HG03097 (cell line): Measurements from ENCODE around the gene NDC1.

ENCODE experiments used
- ATAC-seq: cut with Tn5 transposase; IDR thresholded peaks from one replicate; pipeline ENCODE4 v1.9.1; 2021; ENCODE audit not compliant: unreplicated experiment, low FRiP score

Gene NDC1

DNA sequence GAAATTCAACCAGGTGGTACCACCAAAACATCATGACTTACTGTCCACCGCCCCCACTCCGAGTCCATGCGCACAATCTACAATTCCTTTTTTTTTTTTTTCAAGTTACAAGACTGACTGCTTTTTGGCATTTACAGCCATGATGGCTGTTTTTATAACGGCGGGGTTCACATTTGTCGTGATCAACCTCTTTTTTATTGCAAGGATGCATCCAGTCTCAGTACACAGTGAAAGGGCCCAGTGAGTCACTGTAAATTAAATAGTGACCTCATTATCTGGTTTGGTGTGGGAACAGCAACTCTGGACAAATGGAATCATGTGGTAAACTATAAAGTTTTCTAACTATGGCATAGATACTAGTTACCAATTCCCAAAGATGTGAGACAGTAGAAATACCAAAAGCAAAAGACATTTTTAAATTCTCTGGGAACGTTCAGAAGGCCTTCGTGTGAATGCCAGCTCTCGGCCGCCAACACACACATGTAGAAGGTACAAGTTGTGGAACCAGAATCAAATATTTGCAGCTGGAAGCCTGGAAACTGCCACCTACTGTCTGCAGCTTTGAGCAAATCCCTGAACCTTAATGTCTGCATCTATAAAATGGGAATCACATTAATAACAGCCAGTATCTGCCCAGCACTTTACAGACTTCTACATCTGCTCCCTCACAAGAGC is 104.0 kb downstream of the NDC1 start:
- no peak for ATAC-seq

- ATAC-seq, result no peak
Measured at GRCh38 chr1:53733447-53733931, 104.6 kb downstream of the NDC1 start.

GRCh38 chr1:53732912-53733317 is 105.2 kb downstream of the NDC1 start:
- ATAC-seq, result no peak

DNA sequence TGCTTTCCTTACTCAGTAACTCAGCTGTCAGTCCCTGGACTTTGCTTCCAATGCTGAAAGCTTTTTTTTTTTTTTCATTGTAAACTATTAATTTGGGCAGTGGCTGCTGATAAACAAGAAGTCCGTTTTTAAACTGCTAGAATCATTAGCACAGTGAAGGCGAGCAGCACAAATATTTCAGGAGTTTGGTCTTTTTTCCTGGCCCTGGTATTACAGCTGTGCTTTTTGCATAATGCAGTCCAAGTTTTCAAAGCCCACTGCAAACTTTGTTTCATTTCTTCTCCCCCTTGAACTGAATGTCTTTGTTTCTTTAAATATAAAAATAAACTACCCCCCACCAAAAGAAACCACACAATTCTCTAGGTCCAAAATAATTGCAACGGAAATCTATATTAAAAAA is 105.7 kb downstream of the NDC1 start:
- no peak for ATAC-seq

DNA sequence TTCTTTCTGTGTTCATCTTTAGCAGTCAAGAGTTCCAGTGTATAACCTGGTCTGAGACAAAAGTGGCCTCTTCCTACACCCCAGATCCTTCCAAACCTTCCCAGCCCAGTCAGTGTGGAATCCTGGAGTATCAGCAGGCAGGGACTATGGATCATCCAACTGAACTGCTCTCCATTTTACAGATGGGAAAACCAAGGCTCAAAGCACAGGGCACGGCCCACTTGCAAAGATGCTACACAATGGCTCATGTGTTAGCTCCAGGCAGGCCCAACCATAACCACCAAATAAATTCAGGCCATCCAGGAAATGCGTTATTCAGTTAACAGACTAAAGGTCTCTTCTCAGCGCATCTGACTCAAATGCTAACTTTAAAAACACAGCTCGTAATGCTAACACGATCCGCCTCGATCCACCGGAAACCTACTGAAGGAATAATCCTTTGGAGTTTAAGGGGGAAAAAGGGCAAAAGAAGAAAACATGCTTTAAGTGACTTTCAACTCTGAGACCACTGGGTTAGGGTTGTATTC is 106.3 kb downstream of the NDC1 start:
- no peak for ATAC-seq

DNA sequence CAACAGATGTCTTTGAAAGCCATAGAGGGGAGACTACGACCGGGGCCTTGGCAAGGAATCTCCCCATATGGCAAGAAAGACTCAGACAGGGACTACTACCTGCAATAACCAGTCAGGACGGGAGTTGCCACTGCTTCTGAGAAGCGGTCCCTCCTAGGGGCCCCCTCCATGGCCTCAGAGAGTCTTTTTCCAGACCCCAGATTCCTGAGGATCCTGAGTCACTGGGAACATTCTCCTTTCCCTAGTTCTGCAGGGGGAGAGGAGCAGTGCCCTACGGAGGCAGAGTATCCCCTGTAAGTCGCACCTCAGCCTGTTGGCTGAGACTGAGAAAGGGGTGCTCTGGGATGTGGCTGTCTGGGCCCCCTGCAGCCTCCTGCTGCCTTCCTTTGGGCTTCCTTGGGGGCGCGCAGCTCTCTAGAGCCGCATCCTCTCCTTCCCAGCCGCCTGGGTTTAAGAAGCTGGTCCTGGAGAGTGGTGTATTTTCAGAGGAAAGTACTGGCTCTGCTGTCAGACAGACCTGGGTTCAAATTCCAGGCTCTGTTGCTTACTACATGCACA is 107.0 kb downstream of the NDC1 start:
- ATAC-seq, result no peak

DNA sequence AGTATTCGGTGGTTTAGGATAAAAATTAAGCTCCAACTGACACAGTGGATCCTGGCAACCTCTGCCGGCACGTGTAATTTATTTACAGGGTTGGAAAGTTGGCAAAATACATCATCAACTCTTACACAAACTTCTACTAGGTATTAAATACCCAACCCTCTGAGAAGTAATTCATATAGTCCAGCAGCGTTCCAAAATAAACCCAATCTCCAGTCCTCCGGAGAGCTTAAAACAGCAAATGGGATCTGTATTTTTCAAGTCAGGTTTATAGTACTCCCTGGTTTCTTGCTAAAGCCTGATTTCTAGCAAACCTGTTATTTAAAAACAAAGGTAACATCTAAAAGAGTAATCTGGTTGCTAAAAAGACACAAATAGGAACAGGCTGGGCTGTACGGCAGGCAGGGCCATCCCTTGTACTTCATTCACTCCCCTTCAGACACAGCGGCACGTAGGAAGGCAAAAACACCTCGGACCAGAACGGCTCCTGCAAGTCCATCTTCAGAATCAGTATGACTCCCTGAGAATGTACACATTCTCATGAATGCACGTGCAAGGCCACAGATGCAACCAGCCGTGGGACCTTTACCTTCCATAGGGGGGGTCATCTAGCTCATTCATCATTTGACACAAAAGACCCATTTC is 107.8 kb downstream of the NDC1 start:
- no peak for ATAC-seq

GRCh38 chr1:53729456-53730223 is 108.5 kb downstream of the NDC1 start:
- no peak for ATAC-seq

GRCh38 chr1:53728702-53729455 is 109.2 kb downstream of the NDC1 start:
- no peak for ATAC-seq

DNA sequence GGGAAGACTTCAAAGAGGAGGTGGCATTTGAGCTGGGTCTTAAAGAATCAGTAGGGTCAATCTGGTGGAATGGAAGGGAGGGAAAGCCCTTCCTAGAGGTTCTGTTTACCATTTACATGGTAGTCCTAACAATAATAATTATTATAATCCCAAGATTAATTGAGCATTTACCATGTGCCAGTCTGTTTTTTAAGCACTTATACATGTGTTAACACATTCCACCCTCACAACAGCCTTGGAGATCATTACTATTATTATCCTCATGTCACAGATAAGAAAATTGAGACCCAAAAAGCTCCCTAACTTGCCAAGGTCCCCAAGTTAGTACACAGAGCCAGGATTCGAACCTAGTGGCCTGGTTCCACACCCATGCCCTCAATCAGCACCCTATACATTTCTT is 109.9 kb downstream of the NDC1 start:
- no peak for ATAC-seq

GRCh38 chr1:53727461-53728092 is 110.5 kb downstream of the NDC1 start:
- no peak for ATAC-seq

DNA sequence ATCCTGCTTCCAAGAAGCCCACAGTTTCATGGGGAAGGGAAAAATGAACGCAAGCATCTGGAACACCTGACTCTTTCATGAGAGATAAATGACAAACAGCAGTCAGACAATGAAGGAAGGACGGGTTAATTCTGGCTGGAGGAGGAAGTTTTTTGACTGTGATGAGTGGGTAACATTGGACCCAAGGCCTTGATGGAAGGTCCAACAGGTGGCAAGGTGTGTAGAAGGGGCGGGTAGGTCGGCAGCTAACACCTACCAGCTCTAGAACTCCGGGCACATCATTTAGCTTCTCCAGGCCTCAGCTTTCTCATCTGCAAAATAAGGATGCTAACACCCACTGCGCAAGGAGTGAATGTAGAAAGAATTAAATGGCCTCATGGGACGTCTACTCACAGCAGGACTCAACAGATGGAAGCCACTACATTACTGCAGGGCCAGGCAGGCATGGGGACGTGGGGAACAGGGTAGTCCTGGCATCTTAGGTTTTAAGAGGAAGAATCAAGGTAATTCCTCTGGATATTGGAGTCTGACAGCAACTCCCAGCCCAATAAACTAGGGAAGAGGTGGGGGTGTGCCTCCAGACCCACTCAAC is 112.0 kb downstream of the NDC1 start:
- ATAC-seq, result no peak

DNA sequence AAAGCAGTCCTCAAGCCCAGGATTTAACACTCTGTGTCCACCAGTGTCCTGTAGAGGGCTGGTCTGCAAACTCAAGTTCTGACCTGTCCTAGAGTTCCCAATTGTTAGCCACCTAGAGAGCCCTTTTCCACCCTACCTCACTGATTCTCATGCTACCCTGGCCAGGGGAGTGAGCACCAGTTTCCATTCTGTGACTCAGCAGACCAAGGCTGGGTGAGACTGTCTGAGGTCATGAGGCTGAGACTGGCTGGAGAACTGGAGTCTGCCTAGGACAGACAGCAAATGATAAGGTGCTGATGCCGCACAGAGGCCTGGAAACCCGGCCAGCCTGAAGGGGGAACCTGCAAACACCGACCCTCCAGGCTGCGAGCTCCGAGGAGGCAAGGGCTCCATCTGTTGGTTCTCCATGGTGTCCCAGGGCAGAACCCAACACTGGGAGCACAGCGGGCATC is 112.8 kb downstream of the NDC1 start:
- ATAC-seq, result no peak

GRCh38 chr1:53722025-53722424 is 116.1 kb downstream of the NDC1 start:
- ATAC-seq, result no peak

DNA sequence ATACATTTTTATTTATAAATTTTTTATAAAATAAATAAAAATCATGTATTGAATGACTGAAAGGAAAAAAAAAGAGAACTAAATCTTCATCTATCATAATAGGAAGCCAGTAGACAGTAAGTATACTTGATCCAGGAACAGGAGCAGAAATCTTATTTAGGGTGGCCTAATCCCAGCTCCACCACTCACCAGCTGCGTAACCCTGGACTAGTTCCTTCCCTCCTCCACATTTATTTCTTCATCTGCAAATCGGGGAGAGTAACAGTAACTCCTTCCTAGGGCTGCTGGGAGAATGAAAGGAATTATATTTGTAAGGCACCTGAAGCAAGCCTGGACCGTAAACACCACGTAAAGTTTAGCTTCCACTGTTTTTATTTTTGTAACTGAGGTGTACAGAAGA is 117.0 kb downstream of the NDC1 start:
- no peak for ATAC-seq

GRCh38 chr1:53719469-53719868 is 118.6 kb downstream of the NDC1 start:
- no peak for ATAC-seq

- ATAC-seq, result no peak
Measured at GRCh38 chr1:53718443-53718842, 119.7 kb downstream of the NDC1 start.

- ATAC-seq, result no peak
Measured at GRCh38 chr1:53717025-53717804, 120.9 kb downstream of the NDC1 start.

DNA sequence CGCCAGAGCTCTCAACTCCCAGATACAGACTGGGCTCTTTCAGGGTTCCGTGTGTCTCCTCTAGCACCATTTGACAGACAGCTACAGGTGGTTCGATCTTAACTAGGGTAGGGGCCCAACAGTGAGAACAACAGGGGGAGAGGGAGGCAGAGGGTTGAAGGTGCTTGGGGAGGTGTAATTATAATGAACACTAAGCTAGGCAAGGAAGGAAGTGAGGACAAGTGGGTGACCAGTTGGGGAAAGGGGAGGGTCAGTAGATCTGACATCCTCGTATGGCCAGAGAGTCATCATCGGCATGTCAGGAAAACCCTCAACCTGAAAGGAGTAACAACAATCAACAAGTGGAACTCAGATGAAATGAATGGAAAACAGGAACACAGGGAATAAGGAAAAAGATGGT is 121.9 kb downstream of the NDC1 start:
- no peak for ATAC-seq
